T-helper 1 cell (primary cell): ENCODE data around the gene FAM200A.

ENCODE experiments used
- DNase-seq, 5 donors: peaks; one replicate each; pipeline ENCODE4 v3.0.0-alpha.2; 2012 to 2020

FAM200A gene

DNA sequence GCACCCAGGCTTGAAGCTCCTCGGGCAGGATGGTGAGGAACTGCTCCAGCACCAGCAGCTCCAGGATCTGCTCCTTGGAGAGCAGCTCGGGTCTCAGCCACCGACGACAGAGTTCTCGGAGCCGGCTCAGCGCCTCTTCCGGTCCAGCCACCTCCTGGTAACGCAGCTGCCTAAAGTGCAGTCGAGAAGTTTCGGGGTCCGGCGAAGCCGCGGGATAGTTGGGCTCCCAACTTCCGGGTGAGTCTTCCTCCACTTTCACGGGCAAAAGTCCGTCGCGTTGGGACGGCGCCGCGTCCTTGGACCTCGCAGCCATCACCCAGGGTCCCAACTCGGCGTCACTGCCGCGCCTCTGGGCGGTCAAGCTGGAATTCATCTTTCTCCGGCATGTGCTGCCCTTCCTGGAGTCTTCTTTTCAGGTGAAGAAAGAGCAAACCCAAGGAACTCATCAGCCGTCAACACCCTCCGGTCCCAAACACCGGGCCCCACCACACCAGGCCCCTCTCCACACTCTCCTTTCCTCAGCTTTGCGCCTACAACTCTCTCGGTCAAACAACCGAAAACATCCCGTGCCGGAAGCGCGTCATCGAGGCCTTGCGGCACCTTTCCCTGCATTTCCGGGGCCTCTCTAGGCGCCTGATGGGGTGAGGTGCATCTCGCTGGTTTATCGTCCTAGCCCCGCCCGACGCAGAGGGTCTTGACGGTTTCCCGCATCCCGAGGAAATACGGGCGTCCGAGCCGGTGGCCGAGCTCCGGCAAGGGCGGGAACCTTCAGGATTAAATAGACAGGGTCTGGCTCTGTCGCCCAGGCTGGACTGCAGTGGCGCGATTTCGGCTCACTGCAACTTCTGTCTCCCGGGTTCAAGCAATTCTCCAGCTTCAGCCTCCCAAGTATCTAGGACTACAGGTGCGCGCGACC is 51.9 kb downstream of the FAM200A start, which contains the start of gene ZNF394:
ZNF394 (minus strand) TSS at position 561 of the 916 bp plus-strand sequence; CDS start at position 373, 188 bp downstream.
- peak; percentile 76 to 92 (median 85) for DNase-seq

DNA sequence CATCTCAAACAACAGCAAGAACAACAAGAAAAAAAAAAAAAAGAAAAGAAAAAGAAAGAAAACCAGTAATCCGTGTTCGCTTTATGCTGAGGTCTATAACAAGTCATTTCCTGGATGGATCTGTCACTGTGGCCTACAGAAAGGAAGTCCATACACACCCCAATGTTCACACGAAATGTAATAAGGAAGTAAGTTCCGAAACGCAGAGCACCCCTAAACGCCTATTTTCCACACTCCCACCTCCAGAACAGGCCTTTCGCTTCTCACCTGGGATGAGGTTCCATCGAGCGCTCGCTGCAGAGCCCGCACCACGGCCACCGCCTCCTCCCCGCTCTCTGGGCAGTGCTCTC is 52.6 kb downstream of the FAM200A start:
- peak in 2 of 5 donors; percentile 21 to 59 for DNase-seq

DNA sequence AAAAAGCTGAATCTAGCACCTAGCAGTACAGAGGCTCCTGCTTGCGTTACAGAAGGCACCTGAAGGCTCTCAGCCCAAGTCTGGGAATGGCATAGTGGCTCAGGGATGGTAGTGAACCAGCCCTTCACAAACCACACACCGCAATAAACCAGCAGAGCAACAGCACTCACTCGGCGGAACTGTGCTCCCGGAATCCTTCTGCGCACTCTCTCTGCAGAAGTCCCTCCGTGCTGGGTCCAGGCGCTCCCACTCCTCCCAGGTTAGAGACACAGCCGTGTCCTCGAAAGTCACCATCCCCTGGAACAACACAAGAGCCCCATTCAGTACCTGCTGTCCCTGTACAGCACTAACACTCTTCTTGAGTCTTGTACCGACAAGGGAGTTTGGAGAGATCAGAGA is 53.4 kb downstream of the FAM200A start:
- no peak for DNase-seq

DNA sequence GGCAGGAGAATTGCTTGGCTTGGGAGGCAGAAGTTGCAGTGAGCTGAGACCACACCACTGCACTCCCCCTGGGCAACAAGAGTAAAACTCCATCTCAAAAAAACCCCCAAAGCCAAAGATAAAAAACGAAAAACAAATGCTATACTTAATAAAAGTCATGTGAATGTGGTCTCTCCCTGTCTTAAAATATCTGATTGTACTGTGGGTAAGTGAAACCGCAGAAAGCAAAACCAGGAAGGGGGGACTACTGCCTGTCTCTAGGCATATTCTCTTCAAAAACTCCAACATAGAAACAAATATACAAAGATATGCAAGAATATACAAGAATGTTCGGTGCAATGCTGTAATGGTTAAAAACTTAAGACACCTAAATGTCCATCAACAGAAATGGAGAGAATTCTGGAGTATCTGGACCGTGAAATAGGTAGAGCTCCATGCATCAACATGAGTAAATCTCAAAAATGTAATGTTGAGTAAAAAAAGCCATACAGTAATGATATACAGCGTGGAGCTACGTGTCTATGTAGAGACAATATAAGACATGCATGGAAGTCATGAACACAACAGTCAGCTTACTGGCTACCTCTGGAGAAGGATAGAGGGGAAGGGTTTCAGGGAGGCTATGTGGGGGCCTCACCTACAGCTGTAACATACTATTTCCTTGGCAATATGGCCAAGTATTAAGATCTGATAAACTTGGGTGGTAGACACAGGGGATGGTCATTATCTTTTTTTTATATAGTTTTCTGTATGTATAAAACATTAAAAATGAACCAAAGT is 54.0 kb downstream of the FAM200A start:
- DNase-seq = no peak
